GM19468 (cell line): ENCODE measurements around the gene ACAT1.
A peak's percentile ranks its signal among the peaks of the same experiment; 100 is the strongest.
"Not testable (repeated sequence)": the region's sequence is repeated elsewhere in the genome, so short reads cannot be mapped to it uniquely, and the experiment has no call there.

Source experiments
- ATAC-seq: cut with Tn5 transposase; IDR thresholded peaks from one replicate; pipeline ENCODE4 v1.9.1; 2021; ENCODE audit warnings: mild to moderate bottlenecking, moderate library complexity, moderate number of reproducible peaks; ENCODE audit not compliant: unreplicated experiment; ENCODE audit errors: extremely low read depth

Gene ACAT1

GRCh38 chr11:108142304-108142703, 20.9 kb downstream of the ACAT1 start:
- ATAC-seq: no peak

DNA sequence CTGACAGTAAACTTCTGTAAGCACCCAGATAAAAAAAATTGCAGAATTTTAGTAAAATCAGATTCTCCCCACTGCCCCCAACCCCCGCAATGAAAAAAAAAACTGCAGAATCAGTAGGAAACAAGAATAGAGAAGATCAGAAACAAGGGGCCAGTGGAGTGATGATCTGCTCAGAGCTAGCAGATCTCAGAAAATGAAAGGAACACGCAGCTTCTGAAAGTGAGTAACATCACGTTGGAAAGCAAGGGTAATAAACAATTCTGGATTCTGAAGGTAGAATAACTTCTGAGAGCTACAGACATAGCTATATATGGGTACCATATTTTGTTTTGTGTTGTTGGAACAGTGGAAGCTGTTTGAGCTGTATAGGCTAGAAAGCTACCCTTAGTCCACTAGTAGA, 23.2 kb downstream of the ACAT1 start:
- no peak for ATAC-seq

GRCh38 chr11:108147150-108147549, 25.8 kb downstream of the ACAT1 start:
- ATAC-seq: no peak

GRCh38 chr11:108148556-108148955, 27.2 kb downstream of the ACAT1 start:
- no peak for ATAC-seq

DNA sequence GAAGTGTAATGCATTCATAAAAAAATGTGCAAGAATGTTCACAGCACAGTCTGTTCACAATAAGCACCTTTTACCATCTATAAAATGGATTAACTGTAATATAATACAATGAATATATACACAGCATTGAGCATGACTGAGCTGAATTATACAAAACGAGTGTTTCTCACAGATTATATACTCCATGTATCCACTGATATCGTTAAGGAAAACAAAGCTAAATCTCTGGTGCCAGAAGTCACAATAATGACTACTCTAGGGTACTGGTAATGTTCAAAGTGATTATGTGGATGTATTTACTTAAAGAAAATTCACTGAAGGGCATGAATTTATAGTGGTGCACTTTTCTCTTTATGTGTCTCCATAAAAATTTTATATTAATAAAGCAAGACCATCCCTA, 33.2 kb downstream of the ACAT1 start:
- ATAC-seq: no peak

DNA sequence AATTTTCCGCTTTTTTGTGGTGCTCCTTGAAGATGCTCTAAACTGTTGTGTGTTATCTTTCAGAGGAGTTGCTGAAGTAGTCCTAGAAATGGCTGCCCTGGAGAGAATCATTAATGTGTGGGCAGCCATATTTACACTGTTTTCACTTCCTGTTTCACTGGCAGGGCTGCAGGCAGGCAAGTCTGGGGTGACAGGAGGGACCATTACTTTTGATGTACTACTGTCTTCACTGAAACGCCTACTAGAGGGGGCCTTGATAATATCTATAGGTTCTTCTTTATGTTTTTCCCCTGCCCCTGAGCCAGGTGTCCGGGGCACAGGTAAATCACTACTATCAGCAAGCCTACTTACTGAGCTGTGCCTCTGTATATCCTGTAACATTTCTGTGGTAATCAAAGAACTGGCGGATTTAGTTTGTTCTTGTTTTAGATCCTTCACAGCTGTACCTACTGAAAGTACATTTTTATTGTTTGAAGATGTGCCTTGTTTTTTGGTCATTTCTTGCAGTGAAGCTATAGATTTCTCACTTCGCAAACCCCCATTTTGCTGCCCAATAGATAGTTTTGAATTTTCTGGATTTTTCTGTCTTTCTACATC, 39.7 kb downstream of the ACAT1 start:
- ATAC-seq: peak; percentile 97

DNA sequence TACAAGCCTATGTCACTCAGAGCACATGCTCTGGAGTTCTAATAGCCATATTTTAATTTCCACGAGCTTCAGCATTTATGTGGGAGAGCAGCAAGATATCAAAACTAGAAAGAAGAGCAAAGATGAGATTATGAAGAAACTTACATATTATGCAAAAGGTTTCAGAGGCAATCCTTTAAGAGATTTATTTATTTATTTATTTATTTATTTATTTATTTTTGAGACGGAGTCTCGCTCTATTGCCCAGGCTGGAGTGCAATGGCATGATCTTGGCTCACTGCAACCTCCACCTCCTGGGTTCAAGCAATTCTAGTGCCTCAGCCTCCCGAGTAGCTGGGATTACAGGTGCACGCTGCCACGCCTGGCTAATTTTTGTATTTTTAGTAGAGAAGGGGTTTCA, 41.5 kb downstream of the ACAT1 start:
- not testable (repeated sequence) for ATAC-seq

GRCh38 chr11:108167624-108168023, 46.3 kb downstream of the ACAT1 start:
- ATAC-seq: no peak

DNA sequence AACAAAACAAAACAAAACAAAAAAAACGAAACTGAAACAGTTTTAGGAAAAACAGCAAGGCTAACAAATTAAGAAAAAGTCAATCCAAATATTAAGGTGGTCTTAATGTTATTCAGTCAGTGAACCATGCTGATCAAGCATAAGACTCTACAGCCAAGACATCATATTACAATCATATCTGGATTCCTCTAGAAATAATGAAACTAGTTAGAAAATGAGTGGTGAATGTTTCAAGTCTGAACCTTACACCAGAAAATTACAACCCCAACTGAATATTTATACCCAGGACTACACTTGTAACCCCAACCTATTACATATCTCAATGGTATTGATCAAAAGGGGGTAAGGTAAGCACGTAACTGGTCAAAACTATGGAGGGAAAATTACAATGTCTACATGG, 48.8 kb downstream of the ACAT1 start:
- ATAC-seq: no peak

DNA sequence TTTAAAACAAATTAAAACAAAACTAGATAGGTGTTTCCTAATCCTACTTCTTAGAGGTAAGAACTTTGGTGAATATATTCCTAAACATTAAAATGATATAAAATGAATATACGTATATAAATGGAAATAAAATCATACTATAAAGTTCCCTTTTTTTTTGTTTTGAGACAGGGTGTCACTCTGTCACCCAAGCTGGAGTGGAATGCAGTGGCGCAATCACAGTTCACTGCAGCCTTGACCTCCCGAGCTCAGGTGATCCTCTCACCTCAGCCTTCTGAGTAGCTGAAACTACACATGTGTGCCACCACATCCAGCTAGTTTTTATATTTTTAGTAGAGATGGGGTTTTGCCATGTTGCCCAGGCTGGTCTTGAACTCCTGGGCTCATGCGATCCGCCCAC, 56.2 kb downstream of the ACAT1 start:
- no peak for ATAC-seq

DNA sequence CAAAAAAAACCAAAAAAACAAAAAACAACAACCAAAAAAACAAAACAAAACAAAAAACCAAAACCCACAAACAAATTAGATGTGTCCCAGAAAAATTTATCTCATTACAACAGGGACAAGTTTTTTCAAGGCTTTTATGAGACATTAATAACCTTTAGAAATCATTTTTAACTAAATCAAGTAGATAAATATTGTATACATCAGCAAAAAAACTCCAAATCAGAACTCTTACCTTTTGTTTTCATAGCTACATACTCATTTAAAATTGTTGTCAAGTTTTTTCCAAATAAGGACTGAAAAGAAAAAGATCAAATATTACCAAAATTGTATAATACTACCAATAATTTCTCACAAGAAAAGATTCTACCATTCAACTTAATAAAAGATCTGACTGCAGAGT, 72.4 kb downstream of the ACAT1 start:
- ATAC-seq: no peak

DNA sequence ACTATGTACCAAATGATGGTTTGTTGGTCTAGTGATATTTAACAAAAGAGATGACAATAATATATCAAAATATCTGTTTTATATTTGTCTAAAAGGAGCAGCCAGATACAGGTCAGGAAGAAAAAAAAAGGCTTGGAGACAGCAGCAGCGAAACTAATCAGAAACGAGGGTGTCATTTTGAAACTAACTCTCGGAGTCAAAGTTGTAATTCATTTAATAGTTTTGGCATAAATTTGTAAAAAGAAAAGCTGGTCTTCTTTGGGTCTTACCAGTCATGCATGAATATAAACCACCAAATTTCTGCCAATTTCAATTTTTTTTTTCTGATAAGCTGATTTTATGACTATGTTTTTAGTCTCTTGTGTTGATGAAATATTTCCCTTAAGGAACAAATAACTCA, 75.5 kb downstream of the ACAT1 start:
- no peak for ATAC-seq
